Left kidney (tissue), 2 donors: Measurements from ENCODE around the gene CD93. TPM values are rescaled to one million over a fixed set of nuclear protein-coding genes. Genes with fewer than 3 reads are reported as not detected.

ENCODE experiments used
- DNase-seq: peaks from one replicate; pipeline ENCODE4 v3.0.0-alpha.2; 2013
- polyA plus RNA-seq: library from polyadenylated mRNA; unstranded; fragments of 120-200 nt; gene quantifications from one replicate; pipeline ENCODE4 v1.2.1, GENCODE V29; 2013; ENCODE audit not compliant: insufficient read length

The CD93 gene
- polyA plus RNA-seq, 1 donor, result 37.9 TPM

- no peak for DNase-seq
Measured at GRCh38 chr20:23037017-23037481, 49.1 kb downstream of the CD93 start.

GRCh38 chr20:23036371-23036770 lies 49.8 kb downstream of the CD93 start:
- no peak for DNase-seq

DNA sequence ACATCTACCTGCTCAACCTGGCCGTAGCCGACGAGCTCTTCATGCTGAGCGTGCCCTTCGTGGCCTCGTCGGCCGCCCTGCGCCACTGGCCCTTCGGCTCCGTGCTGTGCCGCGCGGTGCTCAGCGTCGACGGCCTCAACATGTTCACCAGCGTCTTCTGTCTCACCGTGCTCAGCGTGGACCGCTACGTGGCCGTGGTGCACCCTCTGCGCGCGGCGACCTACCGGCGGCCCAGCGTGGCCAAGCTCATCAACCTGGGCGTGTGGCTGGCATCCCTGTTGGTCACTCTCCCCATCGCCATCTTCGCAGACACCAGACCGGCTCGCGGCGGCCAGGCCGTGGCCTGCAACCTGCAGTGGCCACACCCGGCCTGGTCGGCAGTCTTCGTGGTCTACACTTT lies 50.4 kb downstream of the CD93 start:
- no peak for DNase-seq

- DNase-seq, result no peak
Measured at GRCh38 chr20:23034721-23035671, 51.1 kb downstream of the CD93 start, which contains the start of gene SSTR4. Gene SSTR4, plus strand, starts transcription at chr20:23035312. Its CDS starts 172 bp downstream, at chr20:23035484.

GRCh38 chr20:23033918-23034317 lies 52.2 kb downstream of the CD93 start:
- DNase-seq, result no peak

- DNase-seq, result no peak
Measured at GRCh38 chr20:23032750-23033078, 53.4 kb downstream of the CD93 start.

DNA sequence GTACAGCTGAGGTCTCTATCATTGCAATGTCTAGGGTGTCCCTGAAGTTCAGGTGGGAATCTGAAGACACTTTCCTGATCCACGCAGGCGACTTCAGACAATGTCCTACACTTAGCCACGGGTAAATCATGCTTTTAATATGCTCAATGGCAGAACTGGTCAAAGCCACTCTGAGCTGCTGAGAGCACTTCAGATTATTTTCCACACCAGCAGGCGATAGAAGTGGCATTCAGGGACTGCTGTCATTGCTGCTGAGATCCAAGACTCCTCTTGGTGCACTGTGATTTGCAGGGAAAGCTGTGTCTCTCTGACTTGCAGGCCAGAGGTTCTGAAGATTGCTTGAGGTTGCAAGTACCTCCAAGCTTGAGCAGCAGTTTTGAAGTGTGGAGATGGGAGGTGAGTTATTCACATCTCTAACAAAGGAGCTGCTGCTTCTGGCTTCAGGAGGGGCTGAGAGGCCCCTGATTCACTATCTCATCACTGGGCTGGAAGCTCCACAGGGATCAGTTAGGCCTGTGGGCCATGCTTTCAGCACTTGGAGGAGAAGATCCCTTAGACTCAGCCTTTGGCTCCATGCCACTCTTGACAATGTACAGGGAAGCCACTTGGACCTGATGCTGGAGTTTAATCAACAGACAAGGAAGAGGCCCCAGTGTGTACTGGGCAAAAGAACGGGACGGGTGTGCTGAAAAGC lies 53.9 kb downstream of the CD93 start:
- DNase-seq, result no peak

DNA sequence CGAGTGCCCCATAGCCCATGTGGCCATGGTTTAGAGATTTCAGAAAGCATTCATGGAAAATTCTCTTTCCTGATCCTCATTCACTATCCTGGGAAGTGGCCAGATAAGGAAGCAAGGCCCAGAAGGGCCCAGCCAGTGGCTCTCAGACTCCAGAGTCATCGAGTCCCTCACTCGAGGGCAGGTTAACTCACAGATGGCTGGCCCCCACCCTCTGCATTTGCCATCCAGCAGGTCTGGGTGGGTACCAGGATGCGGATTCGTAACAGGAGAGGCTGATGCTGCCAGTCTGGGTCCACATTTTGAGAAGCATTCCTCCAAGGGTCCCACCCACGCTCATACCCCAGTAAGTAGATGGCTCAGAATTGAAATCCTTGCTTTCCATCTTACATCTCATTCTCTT lies 54.8 kb downstream of the CD93 start:
- DNase-seq, result no peak

Other genes with a start within 250 kb of the CD93 start
- gene SSTR4, start 51.0 kb downstream of the CD93 start, polyA plus RNA-seq, result not detected
- 4.2 TPM for gene THBD, start 36.7 kb downstream of the CD93 start, polyA plus RNA-seq